Activated naive CD4-positive, alpha-beta T cell treated with anti-CD3 and anti-CD28 coated beads for 36 hours (primary cell): ENCODE data around the gene EPHA3. TPM values are rescaled to one million over a fixed set of nuclear protein-coding genes. Genes with fewer than 3 reads are reported as not detected.

ENCODE experiments used
- CTCF ChIA-PET: fragments of 350-600 bp; sonication (Branson Sonifier 250); formaldehyde crosslinking; loops from one replicate; lab custom pipeline; 2021; ENCODE audit warnings: antibody characterized with exemption; lab: Charles Lee
- DNase-seq: peaks from one replicate; pipeline ENCODE4 v3.0.0-alpha.2; 2020
- H3K27ac Mint-ChIP-seq: one replicate; pipeline ENCODE4 v1.8.0; 2021; ENCODE audit warnings: mild to moderate bottlenecking, mixed read lengths
- H3K27me3 Mint-ChIP-seq: one replicate; pipeline ENCODE4 v1.8.0; 2021; ENCODE audit warnings: low read depth, mixed read lengths
- H3K36me3 Mint-ChIP-seq: one replicate; pipeline ENCODE4 v1.8.0; 2021; ENCODE audit warnings: low read depth, mixed read lengths
- H3K4me1 Mint-ChIP-seq: one replicate; pipeline ENCODE4 v1.8.0; 2021; ENCODE audit warnings: low read depth, mixed read lengths
- H3K4me3 Mint-ChIP-seq: one replicate; pipeline ENCODE4 v1.8.0; 2021; ENCODE audit warnings: mild to moderate bottlenecking, moderate library complexity, mixed read lengths
- H3K9me3 Mint-ChIP-seq: one replicate; pipeline ENCODE4 v1.8.0; 2021; ENCODE audit warnings: mixed read lengths
- intact Hi-C: fragments of 100-400 bp; cut with micrococcal nuclease; formaldehyde crosslinking; loops from one replicate; pipeline ENCODE4 v1.15.1; 2023
- total RNA-seq, 2 experiments: library from RNA; stranded (reverse); gene quantifications; one replicate each; pipeline ENCODE4 v1.2.3, GENCODE V29; 2021

EPHA3 gene
- total RNA-seq, 2 experiments from 2014 or later: not detected

DNA sequence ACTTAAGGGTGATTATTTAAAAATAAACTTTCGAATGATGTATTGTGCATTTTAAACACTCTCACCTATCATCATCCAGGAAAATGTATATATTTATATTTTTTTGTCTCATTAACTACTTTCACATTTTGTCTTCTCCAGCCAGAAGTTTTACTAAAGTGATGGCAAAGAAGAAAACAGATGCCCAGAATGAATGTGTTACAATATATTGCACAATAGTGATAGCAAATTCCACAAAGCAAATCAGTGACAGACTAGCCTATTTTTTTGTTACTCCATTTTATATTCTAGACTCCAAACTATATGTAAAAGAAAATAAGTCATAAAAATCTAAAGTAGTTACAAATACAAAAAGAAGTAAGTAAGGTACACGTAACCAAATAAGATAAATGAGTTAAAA is 414.7 kb downstream of the EPHA3 start:
- H3K36me3 Mint-ChIP-seq: no peaks in the 10 kb centered on the region
- no peaks in the 10 kb centered on the region for H3K27me3 Mint-ChIP-seq
- DNase-seq: no peak
- CTCF ChIA-PET: no interaction called here
- H3K4me1 Mint-ChIP-seq: no peaks in the 10 kb centered on the region
- H3K9me3 Mint-ChIP-seq: peaks cover 3% of the 10 kb centered on the region
- intact Hi-C loops: no loop called here
- H3K4me3 Mint-ChIP-seq: no peak overlapping the region
- no peak overlapping the region for H3K27ac Mint-ChIP-seq

DNA sequence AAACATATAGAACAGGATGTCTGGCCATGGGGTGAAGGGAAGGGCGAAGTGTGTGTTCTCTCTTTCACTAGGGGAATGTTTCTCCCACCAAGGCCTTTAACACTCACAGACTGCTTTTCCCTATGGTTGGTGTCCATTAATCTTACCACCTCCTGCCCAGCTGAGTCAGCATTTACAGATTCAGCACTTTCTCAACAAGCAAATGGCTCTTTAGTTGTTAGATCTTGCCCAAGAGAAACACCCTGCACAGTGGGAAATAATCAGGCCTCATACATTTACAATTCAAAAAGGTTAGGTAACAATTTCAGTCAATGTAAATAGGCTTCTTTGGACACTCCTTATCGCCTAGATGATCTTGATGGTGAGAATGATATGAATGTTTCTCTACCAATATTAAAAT is 418.2 kb downstream of the EPHA3 start:
- Mint-ChIP-seq H3K9me3 (peaks cover 4% of the 10 kb centered on the region), H3K4me1 (no peaks in the 10 kb centered on the region), H3K36me3 (no peaks in the 10 kb centered on the region), H3K27me3 (no peaks in the 10 kb centered on the region), H3K27ac (no peak overlapping the region), H3K4me3 (no peak overlapping the region)
- CTCF ChIA-PET: no interaction called here
- intact Hi-C loops: no loop called here
- no peak for DNase-seq

DNA sequence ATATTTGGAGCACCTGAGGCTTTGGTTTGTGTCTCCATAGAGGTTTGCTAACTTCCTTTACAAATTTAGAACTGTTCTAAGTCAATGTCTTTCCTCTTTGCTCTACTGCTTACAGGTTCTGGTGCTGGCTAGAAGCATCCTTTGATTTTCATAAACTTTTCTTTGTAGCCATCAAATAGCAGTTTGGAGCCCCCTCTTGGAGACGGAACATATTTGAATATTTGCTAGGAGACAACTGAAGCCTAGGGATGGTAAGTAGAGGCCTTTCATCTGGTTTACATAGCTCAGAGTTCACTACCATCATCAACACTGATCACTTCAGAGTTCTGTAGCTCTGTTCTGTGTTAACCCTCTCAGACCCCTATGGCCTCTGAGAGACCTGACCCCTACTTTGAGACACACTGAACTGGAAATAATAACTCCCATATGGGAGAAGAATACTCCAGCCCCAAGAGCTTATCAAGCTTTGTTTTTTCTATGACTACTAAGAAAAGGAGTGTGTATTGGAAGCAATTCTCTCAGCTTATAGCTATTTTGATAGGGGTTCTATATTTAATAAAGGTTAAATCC is 420.4 kb downstream of the EPHA3 start:
- peaks cover 2% of the 10 kb centered on the region for H3K9me3 Mint-ChIP-seq
- intact Hi-C loops: no loop called here
- no peak overlapping the region for H3K4me3 Mint-ChIP-seq
- H3K27ac Mint-ChIP-seq: no peak overlapping the region
- CTCF ChIA-PET: no interaction called here
- H3K36me3 Mint-ChIP-seq: no peaks in the 10 kb centered on the region
- DNase-seq: no peak
- no peaks in the 10 kb centered on the region for H3K4me1 Mint-ChIP-seq
- H3K27me3 Mint-ChIP-seq: no peaks in the 10 kb centered on the region
